Measurements from ENCODE around the gene S100A9.

Gene S100A9

GRCh38 chr1:153322568-153322967 lies 35.1 kb upstream of the S100A9 start:
- DNase-seq (ENCODE audit: low read depth), result no peak
- no peak overlapping the region for H3K4me3 ChIP-seq (replicated peaks; ENCODE audit: low read depth, low read length)
- no peak for TF ChIP-seq CTCF (IDR thresholded peaks at IDR 0.05; ENCODE audit: low read length, missing control alignments)

- no peak for TF ChIP-seq CTCF (IDR thresholded peaks at IDR 0.05; ENCODE audit: low read length, missing control alignments)
- DNase-seq (ENCODE audit: low read depth), result no peak
- no peak overlapping the region for H3K4me3 ChIP-seq (replicated peaks; ENCODE audit: low read depth, low read length)
These were observed 32.7 kb upstream of the S100A9 start for GRCh38 chr1:153324912-153325311.

GRCh38 chr1:153333902-153334301 lies 23.8 kb upstream of the S100A9 start:
- no peak overlapping the region for H3K4me3 ChIP-seq (replicated peaks; ENCODE audit: low read depth, low read length)
- TF ChIP-seq CTCF (IDR thresholded peaks at IDR 0.05; ENCODE audit: low read length, missing control alignments), result no peak
- no peak for DNase-seq (ENCODE audit: low read depth)

GRCh38 chr1:153336650-153337049 lies 21.0 kb upstream of the S100A9 start:
- DNase-seq (ENCODE audit: low read depth), result no peak
- no peak overlapping the region for H3K4me3 ChIP-seq (replicated peaks; ENCODE audit: low read depth, low read length)
- no peak for TF ChIP-seq CTCF (IDR thresholded peaks at IDR 0.05; ENCODE audit: low read length, missing control alignments)

- TF ChIP-seq CTCF (IDR thresholded peaks at IDR 0.05; ENCODE audit: low read length, missing control alignments), result no peak
- DNase-seq (ENCODE audit: low read depth), result no peak
These were observed 19.4 kb upstream of the S100A9 start for GRCh38 chr1:153337980-153338853.

GRCh38 chr1:153339802-153340201 lies 17.9 kb upstream of the S100A9 start:
- no peak overlapping the region for H3K4me3 ChIP-seq (replicated peaks; ENCODE audit: low read depth, low read length)
- no peak for TF ChIP-seq CTCF (IDR thresholded peaks at IDR 0.05; ENCODE audit: low read length, missing control alignments)
- no peak for DNase-seq (ENCODE audit: low read depth)

More at GRCh38 chr1:153337980-153338853, 19.4 kb upstream of the S100A9 start:
- no peak overlapping the region for H3K4me3 ChIP-seq (replicated peaks; ENCODE audit: low read depth, low read length)

GRCh38 chr1:153340356-153340755 lies 17.3 kb upstream of the S100A9 start:
- TF ChIP-seq CTCF (IDR thresholded peaks at IDR 0.05; ENCODE audit: low read length, missing control alignments), result no peak
- H3K4me3 ChIP-seq (replicated peaks; ENCODE audit: low read depth, low read length), result no peak overlapping the region
- no peak for DNase-seq (ENCODE audit: low read depth)
